Hematopoietic multipotent progenitor cell treated with erythropoietin and hydrocortisone succinate and interleukin-3 and kit ligand, for 4 days (in vitro differentiated cells): ENCODE measurements around the gene NUCKS1.
"Not testable (repeated sequence)": the region's sequence is repeated elsewhere in the genome, so short reads cannot be mapped to it uniquely, and the experiment has no call there.

Experiments used
- DNase-seq: peaks from one replicate; pipeline ENCODE4 v3.0.0-alpha.2; 2015

NUCKS1 gene

GRCh38 chr1:205726619-205727125 lies 23.3 kb downstream of the NUCKS1 start:
- no peak for DNase-seq

- DNase-seq = no peak
Observed at GRCh38 chr1:205725514-205725913, 24.5 kb downstream of the NUCKS1 start.

GRCh38 chr1:205720740-205721139 lies 29.2 kb downstream of the NUCKS1 start:
- DNase-seq = not testable (repeated sequence)

- DNase-seq = no peak
Observed at GRCh38 chr1:205719762-205720161, 30.2 kb downstream of the NUCKS1 start.

- no peak for DNase-seq
Observed at GRCh38 chr1:205719015-205719414, 31.0 kb downstream of the NUCKS1 start.

- no peak for DNase-seq
Observed at GRCh38 chr1:205716371-205717132, 33.4 kb downstream of the NUCKS1 start.

- DNase-seq = peak; percentile 61
Observed at GRCh38 chr1:205715628-205716027, 34.4 kb downstream of the NUCKS1 start.

- no peak for DNase-seq
Observed at GRCh38 chr1:205714906-205715246, 35.1 kb downstream of the NUCKS1 start.

GRCh38 chr1:205714190-205714905 lies 35.6 kb downstream of the NUCKS1 start:
- peak; percentile 55 for DNase-seq

GRCh38 chr1:205711105-205712048 lies 38.6 kb downstream of the NUCKS1 start:
- DNase-seq = peak; percentile 94

GRCh38 chr1:205710201-205711062 lies 39.5 kb downstream of the NUCKS1 start:
- no peak for DNase-seq

- DNase-seq = peak; percentile 49
Observed at GRCh38 chr1:205709640-205710039, 40.3 kb downstream of the NUCKS1 start.

- no peak for DNase-seq
Observed at GRCh38 chr1:205709059-205709398, 41.0 kb downstream of the NUCKS1 start.

GRCh38 chr1:205706601-205707502 lies 43.1 kb downstream of the NUCKS1 start:
- peak; percentile 88 for DNase-seq

GRCh38 chr1:205704903-205705302 lies 45.1 kb downstream of the NUCKS1 start:
- peak; percentile 56 for DNase-seq

GRCh38 chr1:205703072-205703471 lies 46.9 kb downstream of the NUCKS1 start:
- DNase-seq = no peak

GRCh38 chr1:205701891-205702290 lies 48.1 kb downstream of the NUCKS1 start:
- no peak for DNase-seq

GRCh38 chr1:205701420-205701819 lies 48.6 kb downstream of the NUCKS1 start:
- DNase-seq = no peak

GRCh38 chr1:205700865-205701401 lies 49.0 kb downstream of the NUCKS1 start:
- DNase-seq = peak; percentile 71

- DNase-seq = no peak
Observed at GRCh38 chr1:205699416-205699815, 50.6 kb downstream of the NUCKS1 start.

- no peak for DNase-seq
Observed at GRCh38 chr1:205698921-205699320, 51.1 kb downstream of the NUCKS1 start.
